DMS53 treated with DMSO at 0.1 percent for 48 hours (cell line): ENCODE measurements around the gene RNU1-3.
"Not testable (repeated sequence)": the region's sequence is repeated elsewhere in the genome, so short reads cannot be mapped to it uniquely, and the experiment has no call there.

Experiments used
- DNase-seq: peaks from one replicate; lab custom pipeline; 2025; ENCODE audit not compliant: unreplicated experiment; lab: John Stamatoyannopoulos, UW

The RNU1-3 gene

GRCh38 chr1:16639091-16640031 is 27.4 kb downstream of the RNU1-3 start:
- not testable (repeated sequence) for DNase-seq

- not testable (repeated sequence) for DNase-seq
Observed at GRCh38 chr1:16637941-16638778, 28.6 kb downstream of the RNU1-3 start.

GRCh38 chr1:16636551-16637195 is 30.1 kb downstream of the RNU1-3 start:
- DNase-seq, result not testable (repeated sequence)

- DNase-seq, result not testable (repeated sequence)
Observed at GRCh38 chr1:16635959-16636358, 30.8 kb downstream of the RNU1-3 start.

GRCh38 chr1:16633540-16634282 is 33.0 kb downstream of the RNU1-3 start:
- DNase-seq, result not testable (repeated sequence)

GRCh38 chr1:16632044-16632850 is 34.5 kb downstream of the RNU1-3 start:
- DNase-seq, result not testable (repeated sequence)

GRCh38 chr1:16631248-16632043 is 35.3 kb downstream of the RNU1-3 start:
- no peak for DNase-seq

GRCh38 chr1:16630661-16631247 is 36.0 kb downstream of the RNU1-3 start:
- DNase-seq, result no peak

- DNase-seq, result not testable (repeated sequence)
Observed at GRCh38 chr1:16629916-16630530, 36.7 kb downstream of the RNU1-3 start.

GRCh38 chr1:16628361-16629111 is 38.2 kb downstream of the RNU1-3 start:
- DNase-seq, result no peak

GRCh38 chr1:16626409-16626983 is 40.3 kb downstream of the RNU1-3 start:
- DNase-seq, result not testable (repeated sequence)

- DNase-seq, result no peak
Observed at GRCh38 chr1:16625497-16626408, 41.0 kb downstream of the RNU1-3 start.

- not testable (repeated sequence) for DNase-seq
Observed at GRCh38 chr1:16623812-16624719, 42.7 kb downstream of the RNU1-3 start.

GRCh38 chr1:16623337-16623736 is 43.4 kb downstream of the RNU1-3 start:
- DNase-seq, result not testable (repeated sequence)
